GM18511 (cell line): Measurements from ENCODE around the gene DCUN1D1.

Source experiments
- ATAC-seq: cut with Tn5 transposase; IDR thresholded peaks from one replicate; pipeline ENCODE4 v1.9.1; 2021; ENCODE audit warnings: mild to moderate bottlenecking, moderate library complexity; ENCODE audit not compliant: unreplicated experiment

DCUN1D1 gene

DNA sequence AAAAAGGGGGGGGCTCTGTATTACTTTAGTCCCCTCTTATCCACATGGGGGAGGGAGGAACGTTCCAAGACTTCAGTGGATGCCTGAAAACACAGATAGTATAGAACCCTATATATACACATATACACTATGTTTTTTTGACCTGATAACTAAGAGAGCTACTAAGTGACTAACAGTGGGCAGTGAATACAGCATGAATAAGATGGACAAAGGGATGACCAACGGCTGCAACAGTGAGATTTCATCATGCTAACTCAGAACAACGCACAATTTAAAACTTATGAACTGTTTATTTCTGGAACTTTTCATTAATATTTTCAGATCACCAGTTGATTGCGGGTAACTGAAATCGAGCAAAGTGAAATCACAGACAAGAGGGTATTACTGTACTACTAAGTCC, 7.3 kb downstream of the DCUN1D1 start:
- ATAC-seq = no peak

DNA sequence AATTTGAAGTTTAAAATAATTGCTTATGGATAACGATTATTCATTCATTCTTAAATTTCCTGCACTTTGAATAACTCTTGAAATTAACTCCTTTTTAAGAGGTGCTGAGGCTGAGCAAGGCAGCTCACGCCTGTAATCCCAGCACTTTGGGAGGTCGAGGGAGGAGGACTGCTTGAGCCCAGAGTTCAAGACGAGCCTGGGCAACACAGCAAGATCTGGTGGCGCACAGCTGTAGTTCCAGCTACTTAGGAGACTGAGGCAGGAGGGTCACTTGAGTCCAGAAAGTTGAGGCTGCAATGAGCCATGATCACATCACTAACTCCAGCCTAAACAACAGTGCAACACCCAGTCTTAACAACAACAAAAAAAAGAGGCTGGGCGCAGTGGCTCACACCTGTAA, 8.0 kb downstream of the DCUN1D1 start:
- no peak for ATAC-seq

DNA sequence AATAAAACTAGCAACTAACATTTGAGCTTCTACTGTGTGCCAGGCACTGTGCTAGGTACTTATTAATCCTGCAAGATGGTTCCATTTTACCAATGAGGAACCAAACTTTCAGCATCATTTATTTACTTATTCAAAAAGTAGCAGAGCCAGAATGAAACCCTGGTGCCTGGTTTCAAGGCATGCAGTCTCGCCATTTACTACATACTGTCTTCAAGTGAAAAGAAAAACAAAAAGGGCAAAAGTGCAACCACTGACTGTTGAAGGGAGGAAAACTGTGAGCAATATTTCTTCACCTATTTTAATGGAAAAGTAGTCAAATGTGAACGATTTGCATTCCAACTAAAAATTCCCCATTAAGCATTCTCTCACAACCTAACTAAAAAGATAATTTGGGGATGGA, 8.7 kb downstream of the DCUN1D1 start:
- ATAC-seq = peak; percentile 43

DNA sequence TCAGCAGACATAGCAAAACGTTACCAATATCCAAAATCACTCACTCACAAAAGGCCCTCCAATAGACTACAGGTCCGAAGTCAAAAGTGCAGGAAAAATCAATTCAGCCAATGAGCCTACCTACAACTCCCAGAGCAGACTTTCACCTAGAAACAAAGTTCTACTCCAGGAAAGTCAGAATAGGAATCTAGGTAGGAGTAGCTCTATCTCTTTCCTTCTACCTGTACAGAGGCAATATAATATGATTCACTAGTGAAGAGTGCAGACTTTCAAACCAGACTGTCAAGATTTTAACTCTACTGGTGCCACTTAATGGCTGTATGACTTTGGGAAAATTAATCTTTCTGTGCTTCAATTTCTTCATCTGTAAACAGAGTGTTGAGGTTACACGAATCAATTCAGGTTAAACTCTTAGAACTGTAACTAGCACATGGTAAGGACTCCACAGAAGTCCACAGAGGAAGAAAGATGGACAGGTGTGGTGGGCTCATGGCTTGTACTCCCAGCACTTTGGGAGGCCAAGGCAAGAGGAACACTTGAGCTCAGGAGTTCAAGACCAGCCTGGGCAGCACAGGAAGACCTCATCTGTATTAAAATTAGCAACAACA, 9.4 kb downstream of the DCUN1D1 start:
- no peak for ATAC-seq

DNA sequence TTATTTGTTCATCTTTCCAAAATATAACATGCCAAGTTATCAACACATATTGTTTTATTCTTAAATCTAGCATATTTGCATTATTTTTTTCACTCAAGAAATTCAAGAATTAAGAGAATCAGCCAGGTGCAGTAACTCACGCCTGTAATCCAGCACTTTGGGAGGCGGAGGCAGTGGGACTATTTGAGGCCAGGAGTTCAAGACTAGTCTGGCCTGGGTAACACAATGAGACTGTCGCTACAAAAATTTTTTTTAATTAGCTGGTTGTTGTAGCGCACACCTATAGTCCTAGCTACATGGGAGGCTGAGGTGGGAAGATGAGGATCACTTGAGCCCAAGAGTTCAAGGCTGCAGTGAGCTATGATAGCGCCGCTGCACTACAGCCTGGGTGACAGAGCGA, 10.5 kb downstream of the DCUN1D1 start:
- no peak for ATAC-seq

DNA sequence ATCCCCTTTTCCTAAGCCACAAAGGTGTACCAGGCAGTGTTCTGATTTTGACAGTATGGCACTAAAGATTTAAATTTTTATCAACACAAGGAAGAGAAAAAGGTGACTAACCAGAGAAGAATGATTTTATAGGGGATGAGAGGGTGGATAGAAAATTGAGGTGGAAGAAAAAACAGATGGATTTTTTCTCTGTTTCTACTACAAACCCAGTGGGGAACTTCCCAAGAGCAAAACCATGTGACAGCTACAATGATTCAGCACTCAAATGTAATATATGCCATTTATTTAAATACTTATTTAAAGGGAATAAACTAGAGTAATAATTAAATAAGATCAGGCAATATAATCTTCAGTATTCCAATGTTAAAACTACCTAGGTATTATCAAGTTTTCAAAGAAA, 11.1 kb downstream of the DCUN1D1 start:
- no peak for ATAC-seq

DNA sequence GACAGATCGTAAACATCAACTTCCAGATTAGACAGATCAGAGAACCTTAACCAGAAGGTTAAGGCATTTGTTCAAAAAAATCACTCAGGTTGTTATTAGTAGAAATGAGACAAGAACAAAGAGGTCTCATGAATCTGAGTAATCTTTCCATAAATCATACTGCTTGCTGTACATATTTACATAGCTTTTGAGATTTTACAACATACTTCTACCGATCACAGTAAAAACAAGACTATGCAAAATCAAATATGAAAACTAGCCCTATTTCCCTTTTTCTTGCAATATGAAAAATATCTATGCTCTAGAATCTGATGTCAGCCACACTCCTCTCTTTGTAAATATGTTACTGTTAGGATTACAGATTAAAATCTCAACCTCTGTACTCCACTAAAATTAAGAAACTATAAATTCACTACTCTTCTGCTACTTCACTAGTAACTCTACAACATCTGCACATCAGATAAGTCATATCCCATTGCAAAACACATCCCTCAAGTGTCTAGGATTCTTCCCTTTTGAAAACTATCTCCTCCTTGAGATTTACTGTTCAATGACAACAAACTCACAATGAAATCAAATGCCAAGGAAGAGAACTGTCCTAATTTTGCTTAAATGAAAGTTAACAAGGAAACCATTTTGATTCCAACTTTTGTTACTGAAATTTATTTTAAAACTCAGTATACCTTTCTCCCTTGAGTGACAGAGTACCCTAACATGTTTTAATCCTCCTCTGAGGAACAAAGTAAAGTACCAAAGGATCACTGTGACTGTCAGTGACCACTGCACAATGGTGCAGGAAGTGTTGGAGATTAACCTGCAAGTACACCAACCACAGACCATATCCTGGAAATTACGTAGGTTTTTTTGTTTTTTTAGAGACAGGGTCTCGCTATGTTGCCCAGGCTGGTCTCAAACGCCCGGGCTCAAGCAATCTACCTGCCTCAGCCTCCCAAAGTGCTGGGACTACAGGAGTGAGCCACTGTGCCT, 12.8 kb downstream of the DCUN1D1 start:
- ATAC-seq = peak; percentile 63

DNA sequence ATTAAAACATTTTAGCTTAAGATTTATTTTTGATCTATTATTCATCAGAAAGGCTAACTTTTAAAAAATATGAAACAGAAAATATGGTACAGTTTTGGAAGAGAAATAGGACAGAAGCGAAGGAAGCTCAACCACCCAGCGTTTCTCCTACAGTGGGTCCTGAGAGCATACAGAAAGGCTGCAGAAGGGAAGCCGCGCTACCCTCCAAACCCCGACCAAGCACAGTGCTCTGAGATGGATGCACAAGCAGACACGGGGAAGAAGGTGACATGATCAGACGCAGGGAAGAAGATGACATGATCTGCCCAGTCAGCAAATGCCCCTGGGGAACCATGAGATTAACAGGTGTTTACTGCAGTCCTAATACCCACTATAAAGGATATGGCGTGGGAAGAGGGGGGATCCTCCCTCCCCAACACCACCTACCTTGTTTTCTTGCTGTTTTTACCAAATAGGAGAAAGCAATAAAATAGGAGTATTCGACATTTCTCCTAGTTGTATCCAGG, 14.4 kb downstream of the DCUN1D1 start:
- no peak for ATAC-seq

DNA sequence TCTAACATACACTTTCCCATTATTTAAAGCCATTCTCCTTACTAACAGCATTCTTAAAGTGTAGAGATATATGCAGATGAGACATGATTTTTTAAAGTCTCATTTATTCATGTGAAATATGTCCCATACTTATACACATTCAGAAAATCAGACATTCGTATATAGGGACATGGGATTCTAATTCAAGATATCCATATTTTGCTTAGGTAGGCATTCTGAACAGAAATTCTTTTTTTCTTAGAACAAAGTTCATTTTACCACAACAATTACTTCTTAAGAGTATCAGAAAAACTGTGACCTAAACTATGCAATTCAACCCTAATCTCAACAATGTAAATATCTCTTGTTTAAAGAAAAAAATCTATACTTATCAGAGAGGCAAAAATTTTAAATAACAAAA, 16.2 kb downstream of the DCUN1D1 start:
- no peak for ATAC-seq

DNA sequence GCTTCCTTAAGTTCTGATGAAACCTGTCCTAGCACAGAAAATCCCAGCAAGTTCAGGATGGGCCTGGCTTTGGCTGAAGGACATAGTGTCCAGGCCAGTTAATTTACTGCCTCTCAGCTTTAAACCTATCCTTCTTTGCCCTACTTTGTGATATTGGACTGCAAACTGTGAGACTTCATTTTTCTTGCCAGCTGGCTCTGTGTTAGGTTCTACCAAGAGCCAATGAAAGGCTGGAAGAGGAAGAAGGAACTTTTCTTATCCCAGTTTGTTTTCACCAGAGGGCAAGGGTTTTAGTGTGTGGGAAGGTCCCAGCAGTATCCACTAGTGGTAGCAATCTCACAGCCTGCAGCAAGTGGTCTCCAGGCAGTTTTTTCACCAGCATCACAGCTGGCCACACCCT, 18.2 kb downstream of the DCUN1D1 start:
- no peak for ATAC-seq

DNA sequence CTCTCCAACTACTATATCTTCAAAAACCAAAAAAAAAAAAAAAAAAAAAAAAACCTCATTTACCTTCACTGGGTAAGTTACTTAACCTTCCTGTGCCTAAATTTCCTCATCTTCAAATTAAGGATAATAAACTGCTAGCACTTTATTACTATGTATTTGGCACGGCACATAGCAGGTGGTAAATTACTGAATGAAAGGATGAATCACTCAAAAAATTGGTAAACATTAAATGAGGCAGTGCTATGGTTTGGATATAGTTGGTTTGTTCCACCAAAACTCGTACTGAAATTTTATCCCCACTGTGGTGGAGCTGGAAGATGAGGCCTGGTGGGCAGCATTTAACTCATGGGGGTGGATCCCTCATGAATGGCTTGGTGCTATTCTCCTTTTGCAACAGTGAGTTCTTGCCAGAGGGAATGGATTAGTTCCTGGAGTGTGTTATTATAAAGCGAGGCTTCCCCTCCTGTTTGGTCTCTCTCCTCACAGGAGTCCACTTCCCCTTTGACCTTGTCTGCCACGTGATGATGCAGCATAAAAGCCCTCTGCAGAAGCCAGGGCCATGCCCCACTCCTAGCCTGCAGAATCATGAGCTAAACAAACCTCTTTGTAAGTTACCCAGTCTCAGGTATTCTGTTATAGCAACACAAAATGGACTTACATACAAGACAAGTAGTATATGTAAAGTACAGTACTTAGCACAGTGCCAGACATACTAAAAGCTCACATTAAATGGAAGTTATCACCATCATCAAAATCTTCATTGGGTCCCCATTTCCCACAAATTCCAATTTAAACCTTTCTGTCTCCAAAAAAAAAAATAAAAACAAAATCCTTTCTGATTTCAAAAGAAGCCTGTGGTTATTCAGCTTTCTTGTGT, 20.6 kb downstream of the DCUN1D1 start:
- ATAC-seq = no peak

DNA sequence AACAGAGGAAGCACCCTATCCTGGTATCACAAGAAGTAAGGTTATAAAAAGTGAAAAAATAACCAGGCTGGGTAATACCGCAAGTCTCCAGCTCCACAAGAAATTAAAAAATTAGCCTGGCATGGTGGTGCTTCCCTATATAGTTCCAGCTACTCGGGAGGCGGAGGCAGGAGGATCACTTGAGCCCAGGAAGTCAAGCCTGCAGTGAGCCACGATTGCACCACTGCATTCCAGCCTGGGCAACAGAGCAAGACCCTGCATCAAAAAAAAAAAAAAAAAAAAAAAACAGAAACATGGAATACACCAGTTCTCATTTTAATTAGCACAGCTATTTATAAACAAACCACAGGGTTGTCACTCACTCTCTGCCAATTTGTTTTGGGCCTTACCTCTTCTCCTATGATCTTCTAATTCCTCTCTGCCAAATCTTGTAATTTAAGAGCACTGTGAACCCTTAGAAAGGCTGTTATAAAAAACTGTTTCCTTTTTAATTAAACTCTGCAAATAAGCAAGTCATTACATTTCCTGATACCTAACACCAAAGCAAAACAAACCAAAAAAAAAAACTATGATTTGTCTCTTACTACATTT, 22.6 kb downstream of the DCUN1D1 start:
- no peak for ATAC-seq

DNA sequence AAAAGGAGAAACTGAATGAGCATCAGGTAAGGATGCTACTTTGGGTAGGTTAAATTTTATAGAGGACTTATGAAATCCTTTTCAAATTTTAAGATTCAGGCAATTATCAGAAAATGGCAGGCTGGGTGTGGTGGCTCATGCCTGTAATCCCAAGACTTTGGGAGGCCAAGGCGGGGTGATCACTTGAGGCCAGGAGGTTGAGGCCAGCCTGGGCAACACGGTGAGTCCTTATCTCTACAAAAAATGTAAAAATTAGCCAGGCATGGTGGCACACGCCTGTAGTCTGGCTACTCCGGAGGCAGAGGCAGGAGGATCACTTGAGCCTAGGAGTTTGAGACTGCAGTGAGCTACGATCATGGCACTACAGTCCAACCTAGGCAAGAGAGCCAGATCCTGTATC, 23.1 kb downstream of the DCUN1D1 start:
- ATAC-seq = no peak

DNA sequence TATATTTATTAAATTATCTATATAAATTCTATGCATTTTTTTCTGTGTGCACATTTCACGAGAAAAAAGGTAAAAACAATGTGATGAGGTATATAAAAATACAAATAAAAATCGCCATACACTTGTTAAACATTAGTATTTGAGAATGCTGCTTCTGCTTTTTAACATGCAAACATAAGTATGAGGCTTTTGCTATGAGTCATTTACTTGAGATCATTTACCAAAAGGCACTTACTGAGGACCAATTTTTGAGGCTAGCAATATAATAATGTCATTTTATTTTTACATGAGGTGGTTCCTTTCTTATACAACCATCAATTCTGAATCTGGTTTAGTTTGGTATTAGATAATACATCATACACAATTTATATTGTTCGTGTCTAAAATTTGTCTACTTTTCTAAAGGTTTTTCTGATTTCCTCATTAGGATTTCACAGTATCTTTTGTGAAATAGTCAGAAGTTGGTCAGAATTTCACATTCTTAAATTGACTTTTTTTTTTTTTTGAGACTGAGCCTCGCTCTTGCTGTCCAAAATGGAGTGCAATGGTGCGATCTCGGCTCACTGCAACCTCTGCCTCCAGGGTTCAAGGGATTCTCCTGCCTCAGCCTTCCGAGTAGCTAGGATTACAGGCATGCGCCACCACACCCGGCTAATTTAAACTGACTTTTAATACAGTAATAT, 25.6 kb downstream of the DCUN1D1 start:
- ATAC-seq = peak; percentile 96

DNA sequence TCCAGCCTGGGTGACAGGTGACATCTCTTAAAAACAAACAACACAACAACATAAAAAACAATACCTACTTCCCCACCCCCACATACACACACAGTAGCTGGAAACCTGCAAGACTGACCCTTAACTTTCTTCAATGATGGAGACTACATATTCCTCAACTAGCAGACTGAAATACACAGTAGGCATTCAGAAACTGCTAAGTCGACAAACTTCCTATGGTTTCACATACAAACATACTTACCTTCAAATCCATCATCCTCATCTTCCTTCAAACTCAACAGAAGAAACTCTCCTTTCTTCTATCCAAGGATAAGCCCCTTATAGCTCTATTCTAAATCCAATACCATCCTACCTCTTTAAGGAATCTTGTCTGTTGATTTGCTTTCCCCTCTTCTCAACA, 30.6 kb downstream of the DCUN1D1 start:
- ATAC-seq = no peak

DNA sequence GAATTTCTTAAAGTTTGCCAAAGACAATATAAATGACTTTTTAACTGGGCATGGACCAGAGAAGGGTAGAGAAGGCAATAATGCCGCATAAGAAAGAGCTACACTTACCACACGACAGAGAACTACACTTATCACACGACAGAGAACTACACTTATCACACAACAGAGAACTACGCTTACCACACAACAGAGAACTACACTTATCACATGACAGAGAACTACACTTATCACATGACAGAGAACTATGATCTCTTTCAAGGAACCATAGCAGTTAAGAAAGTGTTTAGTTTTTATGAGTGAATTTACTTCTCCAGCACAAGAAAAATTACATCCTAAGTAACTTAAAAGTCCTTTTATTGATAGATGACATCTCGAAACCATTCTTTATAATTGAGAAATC, 32.0 kb downstream of the DCUN1D1 start:
- no peak for ATAC-seq

DNA sequence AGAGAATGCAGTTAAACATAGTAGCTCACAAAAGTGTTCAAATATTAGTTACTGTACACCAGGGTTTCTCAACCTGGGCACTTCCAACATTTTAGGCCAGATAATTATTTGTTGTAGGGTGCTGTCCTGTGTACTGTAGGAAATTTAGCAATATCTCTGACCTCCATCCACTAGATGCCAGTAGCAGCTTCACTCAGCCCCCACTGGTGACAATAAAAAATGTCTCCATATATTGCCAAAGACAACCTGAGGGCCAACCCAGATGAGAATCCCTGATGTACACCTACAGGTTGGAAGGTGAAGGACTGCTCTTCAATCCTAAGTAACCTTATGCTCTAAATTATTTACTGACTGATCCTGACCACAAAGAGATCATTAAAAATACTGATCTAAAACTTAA, 32.5 kb downstream of the DCUN1D1 start:
- ATAC-seq = no peak

DNA sequence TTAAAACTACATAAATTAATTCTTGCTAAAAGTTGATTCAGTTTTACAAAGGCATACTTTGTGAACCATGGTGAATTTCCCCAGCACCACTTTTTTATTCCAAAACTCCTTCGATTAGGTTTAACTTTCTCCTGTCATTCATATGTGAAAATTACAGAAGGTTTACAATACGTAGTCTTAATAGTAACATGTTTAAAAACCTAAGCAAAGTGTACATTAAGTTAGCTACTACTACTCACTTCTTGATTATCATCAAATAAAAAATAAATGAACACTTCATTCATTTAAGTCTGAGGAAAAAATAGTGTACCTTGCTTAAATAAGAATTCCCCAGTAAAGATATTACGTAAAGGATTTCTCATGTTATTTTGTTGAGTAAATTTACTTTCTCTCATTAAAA, 38.6 kb downstream of the DCUN1D1 start:
- no peak for ATAC-seq

DNA sequence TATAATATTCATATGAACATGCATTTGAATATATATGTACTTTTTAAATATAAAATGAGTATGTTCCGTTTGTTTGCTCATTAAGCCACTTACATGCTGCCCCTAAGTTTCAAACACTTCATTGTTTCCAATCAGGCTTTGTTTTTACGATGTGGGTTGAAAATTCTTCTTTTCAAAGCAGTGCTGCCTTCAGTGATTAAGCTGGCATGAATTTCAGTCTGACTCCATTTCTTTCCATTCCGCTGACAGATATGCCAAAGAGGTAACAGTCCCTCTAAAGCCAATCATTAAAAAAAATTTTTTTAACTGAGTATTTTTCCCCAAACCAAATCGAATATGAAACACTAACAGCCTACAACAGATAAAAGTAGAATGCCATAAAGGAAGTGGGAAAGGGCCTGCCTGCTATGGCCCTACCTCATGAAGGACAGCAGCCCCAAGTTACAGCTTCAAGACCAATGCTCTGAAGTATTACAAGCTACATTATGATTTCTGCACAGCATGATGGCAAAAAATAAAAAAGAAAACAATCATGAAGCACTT, 40.0 kb downstream of the DCUN1D1 start:
- no peak for ATAC-seq
